ENCODE results near the gene CORO2B. TPM values are rescaled to one million over a fixed set of nuclear protein-coding genes. Genes with fewer than 3 reads are reported as not detected.

Gene CORO2B
- total RNA-seq, 1 donor from 2014 or later, result 1.0 TPM

GRCh38 chr15:68634122-68634482 is 55.3 kb downstream of the CORO2B start:
- Mint-ChIP-seq H3K36me3 (no peaks in the 10 kb centered on the region), H3K27me3 (ENCODE audit: insufficient read depth, low read depth) (no peaks in the 10 kb centered on the region), H3K4me1 (peaks cover 52% of the 10 kb centered on the region), H3K9me3 (no peaks in the 10 kb centered on the region), H3K4me3 (no peak overlapping the region), H3K27ac (no peak overlapping the region)
- Histone ChIP-seq H3K36me3 (no peaks in the 10 kb centered on the region), H3K4me1 (peaks cover 6% of the 10 kb centered on the region), H3K27ac (no peak overlapping the region), H2AFZ (replicated peaks) (no peak overlapping the region), H3K4me2 (no peak overlapping the region), H3K79me2 (ENCODE audit: low read depth) (no peaks in the 10 kb centered on the region), H3K9ac (no peak overlapping the region), H3K27me3 (no peaks in the 10 kb centered on the region), H3F3A (ENCODE audit: low read depth) (no peaks in the 10 kb centered on the region), H3K4me3 (no peak overlapping the region), H3K9me3 (ENCODE audit: low read depth) (no peaks in the 10 kb centered on the region), H4K20me1 (ENCODE audit: low read depth) (no peaks in the 10 kb centered on the region)
- no peak for TF ChIP-seq EZH2 (IDR thresholded peaks at IDR 0.05)
- no peak for TF ChIP-seq CTCF (IDR thresholded peaks at IDR 0.05)
- no peak for TF ChIP-seq EZH2phosphoT487 (IDR thresholded peaks at IDR 0.05)
- DNase-seq (ENCODE audit: low spot score), result no peak

- no peak for TF ChIP-seq CTCF (IDR thresholded peaks at IDR 0.05)
- TF ChIP-seq EZH2phosphoT487 (IDR thresholded peaks at IDR 0.05), result no peak
- TF ChIP-seq EZH2 (IDR thresholded peaks at IDR 0.05), result no peak
- DNase-seq (ENCODE audit: low spot score), result no peak
- no peaks in the 10 kb centered on the region for H3F3A ChIP-seq (ENCODE audit: low read depth)
- no peaks in the 10 kb centered on the region for H3K9me3 ChIP-seq (ENCODE audit: low read depth)
- H4K20me1 ChIP-seq (ENCODE audit: low read depth), result no peaks in the 10 kb centered on the region
- H3K36me3 ChIP-seq, result no peaks in the 10 kb centered on the region
- H3K9me3 Mint-ChIP-seq, result no peaks in the 10 kb centered on the region
- no peak overlapping the region for H3K4me3 ChIP-seq
- H3K9ac ChIP-seq, result no peak overlapping the region
- no peaks in the 10 kb centered on the region for H3K79me2 ChIP-seq (ENCODE audit: low read depth)
- no peaks in the 10 kb centered on the region for H3K27me3 Mint-ChIP-seq (ENCODE audit: insufficient read depth, low read depth)
- H3K4me1 ChIP-seq, result peaks cover 2% of the 10 kb centered on the region
- no peak overlapping the region for H2AFZ ChIP-seq (replicated peaks)
- no peaks in the 10 kb centered on the region for H3K36me3 Mint-ChIP-seq
- H3K4me3 Mint-ChIP-seq, result no peak overlapping the region
- no peak overlapping the region for H3K4me2 ChIP-seq
- no peaks in the 10 kb centered on the region for H3K27me3 ChIP-seq
- H3K27ac ChIP-seq, result no peak overlapping the region
- no peak overlapping the region for H3K27ac Mint-ChIP-seq
- H3K4me1 Mint-ChIP-seq, result peaks cover 52% of the 10 kb centered on the region
Measured at GRCh38 chr15:68634531-68634930, 55.7 kb downstream of the CORO2B start.

- Mint-ChIP-seq H3K27ac (no peak overlapping the region), H3K4me1 (peaks cover 54% of the 10 kb centered on the region), H3K9me3 (no peaks in the 10 kb centered on the region), H3K27me3 (ENCODE audit: insufficient read depth, low read depth) (peaks cover 1% of the 10 kb centered on the region), H3K36me3 (no peaks in the 10 kb centered on the region), H3K4me3 (no peak overlapping the region)
- no peaks in the 10 kb centered on the region for H3K9me3 ChIP-seq (ENCODE audit: low read depth)
- no peak overlapping the region for H3K4me3 ChIP-seq
- H3F3A ChIP-seq (ENCODE audit: low read depth), result no peaks in the 10 kb centered on the region
- H4K20me1 ChIP-seq (ENCODE audit: low read depth), result no peaks in the 10 kb centered on the region
- H2AFZ ChIP-seq (replicated peaks), result no peak overlapping the region
- H3K27me3 ChIP-seq, result no peaks in the 10 kb centered on the region
- H3K36me3 ChIP-seq, result no peaks in the 10 kb centered on the region
- no peak overlapping the region for H3K4me2 ChIP-seq
- DNase-seq (ENCODE audit: low spot score), result no peak
- no peaks in the 10 kb centered on the region for H3K79me2 ChIP-seq (ENCODE audit: low read depth)
- H3K27ac ChIP-seq, result no peak overlapping the region
- TF ChIP-seq CTCF (IDR thresholded peaks at IDR 0.05) (no peak), EZH2phosphoT487 (IDR thresholded peaks at IDR 0.05) (no peak)
- H3K9ac ChIP-seq, result no peak overlapping the region
- no peaks in the 10 kb centered on the region for H3K4me1 ChIP-seq
Measured at GRCh38 chr15:68635141-68635540, 56.3 kb downstream of the CORO2B start.

- no peaks in the 10 kb centered on the region for H3K36me3 Mint-ChIP-seq
- Histone ChIP-seq H4K20me1 (ENCODE audit: low read depth) (no peaks in the 10 kb centered on the region), H3F3A (ENCODE audit: low read depth) (no peaks in the 10 kb centered on the region), H3K9ac (no peak overlapping the region), H3K4me1 (peaks cover 5% of the 10 kb centered on the region), H3K36me3 (no peaks in the 10 kb centered on the region), H3K79me2 (ENCODE audit: low read depth) (no peaks in the 10 kb centered on the region), H3K27ac (no peak overlapping the region), H3K4me2 (no peak overlapping the region), H2AFZ (replicated peaks) (no peak overlapping the region), H3K27me3 (no peaks in the 10 kb centered on the region), H3K9me3 (ENCODE audit: low read depth) (no peaks in the 10 kb centered on the region), H3K4me3 (no peak overlapping the region)
- H3K4me3 Mint-ChIP-seq, result no peak overlapping the region
- H3K9me3 Mint-ChIP-seq, result no peaks in the 10 kb centered on the region
- no peak for TF ChIP-seq EZH2phosphoT487 (IDR thresholded peaks at IDR 0.05)
- TF ChIP-seq CTCF (IDR thresholded peaks at IDR 0.05), result no peak
- TF ChIP-seq EZH2 (IDR thresholded peaks at IDR 0.05), result no peak
- peaks cover 3% of the 10 kb centered on the region for H3K27me3 Mint-ChIP-seq (ENCODE audit: insufficient read depth, low read depth)
- no peak overlapping the region for H3K27ac Mint-ChIP-seq
- no peak for DNase-seq (ENCODE audit: low spot score)
- peaks cover 59% of the 10 kb centered on the region for H3K4me1 Mint-ChIP-seq
Measured at GRCh38 chr15:68636256-68636655, 57.5 kb downstream of the CORO2B start.

All from neural progenitor cell (in vitro differentiated cells).